ENCODE data around the gene GRIK2.

The GRIK2 gene

GRCh38 chr6:101527467-101527866 is 134.0 kb downstream of the GRIK2 start:
- H3K4me3 ChIP-seq (ENCODE audit: low read depth, low read length): no peak overlapping the region
- no peak for TF ChIP-seq CTCF (IDR thresholded peaks at IDR 0.05; ENCODE audit: control insufficient read depth, extremely low read depth, insufficient read depth)
- DNase-seq (ENCODE audit: low read depth): no peak

- no peak overlapping the region for H3K4me3 ChIP-seq (ENCODE audit: low read depth, low read length)
- no peak for DNase-seq (ENCODE audit: low read depth)
- TF ChIP-seq CTCF (IDR thresholded peaks at IDR 0.05; ENCODE audit: control insufficient read depth, extremely low read depth, insufficient read depth): no peak
Measured at GRCh38 chr6:101528801-101529200, 135.3 kb downstream of the GRIK2 start.

- no peak overlapping the region for H3K4me3 ChIP-seq (ENCODE audit: low read depth, low read length)
Measured at GRCh38 chr6:101531538-101531937, 138.0 kb downstream of the GRIK2 start.

GRCh38 chr6:101534386-101534785 is 140.9 kb downstream of the GRIK2 start:
- DNase-seq (ENCODE audit: low read depth): no peak
- no peak for TF ChIP-seq CTCF (IDR thresholded peaks at IDR 0.05; ENCODE audit: control insufficient read depth, extremely low read depth, insufficient read depth)
- H3K4me3 ChIP-seq (ENCODE audit: low read depth, low read length): no peak overlapping the region

More at GRCh38 chr6:101531538-101531937, 138.0 kb downstream of the GRIK2 start:
- no peak for DNase-seq (ENCODE audit: low read depth)
- no peak for TF ChIP-seq CTCF (IDR thresholded peaks at IDR 0.05; ENCODE audit: control insufficient read depth, extremely low read depth, insufficient read depth)

GRCh38 chr6:101534821-101535220 is 141.3 kb downstream of the GRIK2 start:
- TF ChIP-seq CTCF (IDR thresholded peaks at IDR 0.05; ENCODE audit: control insufficient read depth, extremely low read depth, insufficient read depth): no peak
- no peak for DNase-seq (ENCODE audit: low read depth)
- no peak overlapping the region for H3K4me3 ChIP-seq (ENCODE audit: low read depth, low read length)

- DNase-seq (ENCODE audit: low read depth): no peak
- no peak overlapping the region for H3K4me3 ChIP-seq (ENCODE audit: low read depth, low read length)
Measured at GRCh38 chr6:101537753-101538316, 144.3 kb downstream of the GRIK2 start.

More at GRCh38 chr6:101537753-101538316, 144.3 kb downstream of the GRIK2 start:
- TF ChIP-seq CTCF (IDR thresholded peaks at IDR 0.05; ENCODE audit: control insufficient read depth, extremely low read depth, insufficient read depth): no peak

Data from LNCaP clone FGC (cell line).